A549 (cell line): ENCODE data around the gene BCORL1.

Experiments
- TF ChIP-seq, protein P1 (sequence below): fragments of >200 bp; sonication (Bioruptor Twin); formaldehyde crosslinking; IDR thresholded peaks from 3 replicates; pipeline ENCODE4 v1.5.1; 2016
- TF ChIP-seq, protein P2 (sequence below): IDR thresholded peaks from 2 replicates; pipeline ENCODE4 v1.6.1; 2012

DNA sequence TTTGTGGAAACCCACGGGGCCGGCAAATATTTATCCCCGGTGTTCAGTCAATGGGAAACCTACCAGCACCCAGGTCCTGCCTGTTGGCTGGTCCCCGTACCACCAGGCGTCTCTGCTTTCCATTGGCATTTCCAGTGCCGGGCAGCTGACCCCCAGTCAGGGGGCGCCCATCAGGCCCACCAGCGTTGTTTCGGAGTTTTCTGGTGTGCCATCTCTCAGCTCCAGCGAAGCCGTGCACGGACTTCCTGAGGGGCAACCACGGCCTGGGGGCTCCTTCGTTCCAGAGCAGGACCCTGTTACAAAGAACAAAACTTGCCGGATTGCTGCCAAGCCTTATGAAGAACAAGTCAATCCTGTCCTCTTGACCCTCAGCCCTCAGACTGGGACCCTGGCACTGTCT is 32.7 kb downstream of the BCORL1 start:
- TF ChIP-seq, protein P1, sequence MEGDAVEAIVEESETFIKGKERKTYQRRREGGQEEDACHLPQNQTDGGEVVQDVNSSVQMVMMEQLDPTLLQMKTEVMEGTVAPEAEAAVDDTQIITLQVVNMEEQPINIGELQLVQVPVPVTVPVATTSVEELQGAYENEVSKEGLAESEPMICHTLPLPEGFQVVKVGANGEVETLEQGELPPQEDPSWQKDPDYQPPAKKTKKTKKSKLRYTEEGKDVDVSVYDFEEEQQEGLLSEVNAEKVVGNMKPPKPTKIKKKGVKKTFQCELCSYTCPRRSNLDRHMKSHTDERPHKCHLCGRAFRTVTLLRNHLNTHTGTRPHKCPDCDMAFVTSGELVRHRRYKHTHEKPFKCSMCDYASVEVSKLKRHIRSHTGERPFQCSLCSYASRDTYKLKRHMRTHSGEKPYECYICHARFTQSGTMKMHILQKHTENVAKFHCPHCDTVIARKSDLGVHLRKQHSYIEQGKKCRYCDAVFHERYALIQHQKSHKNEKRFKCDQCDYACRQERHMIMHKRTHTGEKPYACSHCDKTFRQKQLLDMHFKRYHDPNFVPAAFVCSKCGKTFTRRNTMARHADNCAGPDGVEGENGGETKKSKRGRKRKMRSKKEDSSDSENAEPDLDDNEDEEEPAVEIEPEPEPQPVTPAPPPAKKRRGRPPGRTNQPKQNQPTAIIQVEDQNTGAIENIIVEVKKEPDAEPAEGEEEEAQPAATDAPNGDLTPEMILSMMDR = no peak
- TF ChIP-seq, protein P2, sequence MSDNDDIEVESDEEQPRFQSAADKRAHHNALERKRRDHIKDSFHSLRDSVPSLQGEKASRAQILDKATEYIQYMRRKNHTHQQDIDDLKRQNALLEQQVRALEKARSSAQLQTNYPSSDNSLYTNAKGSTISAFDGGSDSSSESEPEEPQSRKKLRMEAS = no peak
